Measurements from ENCODE around the gene ABCG5. TPM values are rescaled to one million over a fixed set of nuclear protein-coding genes. Genes with fewer than 3 reads are reported as not detected.

The ABCG5 gene
- total RNA-seq, 2 donors from 2014 or later: not detected

GRCh38 chr2:43851011-43851980, 12.7 kb upstream of the ABCG5 start:
- H3K9me3 ChIP-seq: no peaks in the 10 kb centered on the region
- no peak overlapping the region for H3K4me3 ChIP-seq
- no peak overlapping the region for H3K27ac ChIP-seq
- H3K36me3 ChIP-seq: no peaks in the 10 kb centered on the region
- H3K27me3 ChIP-seq: no peaks in the 10 kb centered on the region
- DNase-seq (ENCODE audit: low spot score): peak; percentile 28
- H3K4me1 ChIP-seq: no peaks in the 10 kb centered on the region
- TF ChIP-seq CTCF (IDR thresholded peaks at IDR 0.05): no peak

GRCh38 chr2:43848214-43848613, 9.6 kb upstream of the ABCG5 start:
- H3K27me3 ChIP-seq: no peaks in the 10 kb centered on the region
- H3K36me3 ChIP-seq: no peaks in the 10 kb centered on the region
- no peak overlapping the region for H3K27ac ChIP-seq
- H3K4me1 ChIP-seq: no peaks in the 10 kb centered on the region
- H3K9me3 ChIP-seq: no peaks in the 10 kb centered on the region
- no peak for TF ChIP-seq CTCF (IDR thresholded peaks at IDR 0.05)
- no peak for DNase-seq (ENCODE audit: low spot score)
- no peak overlapping the region for H3K4me3 ChIP-seq

GRCh38 chr2:43846140-43846793, 7.6 kb upstream of the ABCG5 start:
- Histone ChIP-seq H3K27ac (no peak overlapping the region), H3K27me3 (no peaks in the 10 kb centered on the region), H3K4me3 (no peak overlapping the region), H3K4me1 (no peaks in the 10 kb centered on the region), H3K9me3 (no peaks in the 10 kb centered on the region), H3K36me3 (no peaks in the 10 kb centered on the region)
- peak; percentile 32 for DNase-seq (ENCODE audit: low spot score)
- no peak for TF ChIP-seq CTCF (IDR thresholded peaks at IDR 0.05)

- Histone ChIP-seq H3K36me3 (no peaks in the 10 kb centered on the region), H3K27me3 (no peaks in the 10 kb centered on the region), H3K4me1 (no peaks in the 10 kb centered on the region), H3K4me3 (no peak overlapping the region), H3K27ac (no peak overlapping the region), H3K9me3 (no peaks in the 10 kb centered on the region)
- DNase-seq (ENCODE audit: low spot score): no peak
- TF ChIP-seq CTCF (IDR thresholded peaks at IDR 0.05): no peak
Measured at GRCh38 chr2:43845181-43845580, 6.5 kb upstream of the ABCG5 start.

GRCh38 chr2:43842866-43843226, 4.2 kb upstream of the ABCG5 start:
- Histone ChIP-seq H3K4me1 (no peaks in the 10 kb centered on the region), H3K9me3 (no peaks in the 10 kb centered on the region)
- no peak for DNase-seq (ENCODE audit: low spot score)

More at GRCh38 chr2:43842866-43843226, 4.2 kb upstream of the ABCG5 start:
- Histone ChIP-seq H3K27ac (no peak overlapping the region), H3K27me3 (no peaks in the 10 kb centered on the region), H3K36me3 (no peaks in the 10 kb centered on the region), H3K4me3 (no peak overlapping the region)
- TF ChIP-seq CTCF (IDR thresholded peaks at IDR 0.05): no peak

Data from right atrium auricular region (tissue), 2 donors.